ENCODE measurements around the gene ATAT1. TPM values are rescaled to one million over a fixed set of nuclear protein-coding genes. Genes with fewer than 3 reads are reported as not detected.

The ATAT1 gene
- total and polyA plus RNA-seq, 9 of the 15 experiments (the other 6 are each of a cell fraction or from before 2014, with no cell fraction given): 0.65 to 5.8 (median 1.6) TPM

DNA sequence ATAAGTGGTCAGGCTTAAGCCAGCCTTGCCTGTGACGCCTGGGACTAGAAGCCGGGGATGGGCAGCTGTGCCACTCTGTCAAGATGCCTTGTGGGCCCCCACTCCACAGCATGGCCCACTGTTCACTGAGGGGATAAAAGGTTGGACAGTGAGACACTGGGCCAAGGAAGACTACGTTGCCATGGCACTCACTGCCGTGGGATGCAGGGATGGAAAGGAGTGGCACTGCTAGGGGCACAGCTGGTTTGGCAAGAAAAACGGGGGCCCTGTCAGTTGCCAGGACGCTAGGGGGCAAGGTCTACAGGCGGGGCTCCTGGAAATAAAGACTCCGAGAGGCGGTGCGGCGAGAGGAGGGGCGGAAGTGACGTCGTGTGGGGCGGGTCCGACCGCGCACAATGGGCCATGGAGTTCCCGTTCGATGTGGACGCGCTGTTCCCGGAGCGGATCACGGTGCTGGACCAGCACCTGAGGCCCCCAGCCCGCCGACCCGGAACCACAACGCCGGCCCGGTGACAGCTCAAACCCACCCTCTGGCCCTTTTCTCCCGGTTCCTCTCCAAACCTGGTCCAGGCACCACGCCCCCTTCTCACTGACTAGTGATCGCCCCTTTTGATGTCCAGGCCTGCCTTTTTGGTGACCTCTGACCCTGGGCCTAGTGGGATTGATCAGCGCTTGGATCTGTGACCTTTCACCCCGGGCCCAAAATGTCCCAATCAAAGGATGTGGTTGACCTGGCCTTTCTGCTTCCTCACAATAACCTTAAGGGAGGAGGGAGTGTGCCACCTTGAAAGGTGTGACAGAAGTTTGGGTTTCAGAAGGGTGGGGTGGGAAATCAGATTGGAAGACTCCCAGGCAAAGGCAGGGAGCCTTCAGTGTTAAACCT lies at the start of gene ATAT1 (continued):
- TF ChIP-seq, protein P1, sequence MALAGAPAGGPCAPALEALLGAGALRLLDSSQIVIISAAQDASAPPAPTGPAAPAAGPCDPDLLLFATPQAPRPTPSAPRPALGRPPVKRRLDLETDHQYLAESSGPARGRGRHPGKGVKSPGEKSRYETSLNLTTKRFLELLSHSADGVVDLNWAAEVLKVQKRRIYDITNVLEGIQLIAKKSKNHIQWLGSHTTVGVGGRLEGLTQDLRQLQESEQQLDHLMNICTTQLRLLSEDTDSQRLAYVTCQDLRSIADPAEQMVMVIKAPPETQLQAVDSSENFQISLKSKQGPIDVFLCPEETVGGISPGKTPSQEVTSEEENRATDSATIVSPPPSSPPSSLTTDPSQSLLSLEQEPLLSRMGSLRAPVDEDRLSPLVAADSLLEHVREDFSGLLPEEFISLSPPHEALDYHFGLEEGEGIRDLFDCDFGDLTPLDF (CRISPR knock-in tag; IDR thresholded peaks at IDR 0.05): no peak
- TF ChIP-seq ELF2 (CRISPR knock-in tag; IDR thresholded peaks at IDR 0.05): 0 out of 2 replicates have a peak, but pooled peaks have one; percentile 15
- TF ChIP-seq ZNF212 (CRISPR knock-in tag; IDR thresholded peaks at IDR 0.05): 0 out of 2 replicates have a peak, but pooled peaks have one; percentile 46
- TF ChIP-seq U2AF2 (optimal IDR thresholded peaks at IDR 0.05; ENCODE audit: low read depth, low read length): no peak
- peak; percentile 97 for TF ChIP-seq POLR2AphosphoS2 (IDR thresholded peaks at IDR 0.05; ENCODE audit: low read length)
- TF ChIP-seq TCF3 (CRISPR knock-in tag; IDR thresholded peaks at IDR 0.05): no peak
- TF ChIP-seq TGIF2 (CRISPR knock-in tag; IDR thresholded peaks at IDR 0.05): no peak
- no peak; a peak in 1 of 4 replicates for TF ChIP-seq SIN3A (IDR thresholded peaks at IDR 0.05; ENCODE audit: borderline replicate concordance in 2 of 2, control insufficient read depth in 1 of 2, low read depth in 2 of 2, low read length in 2 of 2)
- no peak for TF ChIP-seq ZKSCAN3 (CRISPR knock-in tag; IDR thresholded peaks at IDR 0.05)
- 0 out of 2 replicates have a peak, but pooled peaks have one; percentile 25 for TF ChIP-seq MBD2 (IDR thresholded peaks at IDR 0.05; ENCODE audit: borderline replicate concordance, low read depth)
- TF ChIP-seq, protein P2, sequence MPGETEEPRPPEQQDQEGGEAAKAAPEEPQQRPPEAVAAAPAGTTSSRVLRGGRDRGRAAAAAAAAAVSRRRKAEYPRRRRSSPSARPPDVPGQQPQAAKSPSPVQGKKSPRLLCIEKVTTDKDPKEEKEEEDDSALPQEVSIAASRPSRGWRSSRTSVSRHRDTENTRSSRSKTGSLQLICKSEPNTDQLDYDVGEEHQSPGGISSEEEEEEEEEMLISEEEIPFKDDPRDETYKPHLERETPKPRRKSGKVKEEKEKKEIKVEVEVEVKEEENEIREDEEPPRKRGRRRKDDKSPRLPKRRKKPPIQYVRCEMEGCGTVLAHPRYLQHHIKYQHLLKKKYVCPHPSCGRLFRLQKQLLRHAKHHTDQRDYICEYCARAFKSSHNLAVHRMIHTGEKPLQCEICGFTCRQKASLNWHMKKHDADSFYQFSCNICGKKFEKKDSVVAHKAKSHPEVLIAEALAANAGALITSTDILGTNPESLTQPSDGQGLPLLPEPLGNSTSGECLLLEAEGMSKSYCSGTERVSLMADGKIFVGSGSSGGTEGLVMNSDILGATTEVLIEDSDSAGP (CRISPR knock-in tag; IDR thresholded peaks at IDR 0.05): no peak
- TF ChIP-seq SP1 (CRISPR knock-in tag; IDR thresholded peaks at IDR 0.05): peak; percentile 34; the same call in 1 of the 2 replicates
- no peak for TF ChIP-seq SMAD2 (IDR thresholded peaks at IDR 0.05; ENCODE audit: low read depth, low read length)
- no peak for TF ChIP-seq TAF15 (IDR thresholded peaks at IDR 0.05; ENCODE audit: low read depth, low read length)
- no peak; the same call in 1 of the 2 replicates for TF ChIP-seq LCOR (CRISPR knock-in tag; IDR thresholded peaks at IDR 0.05)
- no peak for TF ChIP-seq WHSC1 (IDR thresholded peaks at IDR 0.05; ENCODE audit: low read length)
- no peak for TF ChIP-seq JUNB (CRISPR knock-in tag; conservative IDR thresholded peaks at IDR 0.05)
- peak; percentile 77 for TF ChIP-seq SUPT5H (IDR thresholded peaks at IDR 0.05)
- no peak for TF ChIP-seq FOSL1 (tag; conservative IDR thresholded peaks at IDR 0.05)
- peak; percentile 21; the same call in 1 of the 2 replicates for TF ChIP-seq ZNF57 (CRISPR knock-in tag; IDR thresholded peaks at IDR 0.05)
- no peak for TF ChIP-seq SP2 (IDR thresholded peaks at IDR 0.05; ENCODE audit: extremely low read depth, low read depth, low read length, poor library complexity, severe bottlenecking)
- TF ChIP-seq KHSRP (IDR thresholded peaks at IDR 0.05): no peak
- TF ChIP-seq HSF4 (CRISPR knock-in tag; IDR thresholded peaks at IDR 0.05; ENCODE audit: borderline replicate concordance): no peak
- TF ChIP-seq ZNF444 (CRISPR knock-in tag; IDR thresholded peaks at IDR 0.05): peak; percentile 50; the same call in 1 of the 2 replicates
- no peak for TF ChIP-seq ZNF124 (CRISPR knock-in tag; IDR thresholded peaks at IDR 0.05)
- peak; percentile 85 for TF ChIP-seq POLR2G (IDR thresholded peaks at IDR 0.05; ENCODE audit: low read depth, low read length)
- TF ChIP-seq ZNF507 (tag; conservative IDR thresholded peaks at IDR 0.05): no peak
- TF ChIP-seq FOXK1 (CRISPR knock-in tag; IDR thresholded peaks at IDR 0.05; ENCODE audit: borderline replicate concordance): no peak

Data from K562 (cell line).